SK-MEL-5 (cell line): ENCODE data around the gene TEX9. TPM values are rescaled to one million over a fixed set of nuclear protein-coding genes. Genes with fewer than 3 reads are reported as not detected.

Source experiments
- DNase-seq: peaks from one replicate; pipeline ENCODE4 v3.0.0-alpha.2; 2016; ENCODE audit warnings: low read depth, low spot score
- in situ Hi-C: cut with HindIII; loops from 2 replicates; pipeline ENCODE4 v1.10.0; 2016; ENCODE audit warnings: low sequenced_read_pairs, high pct_unique_total_duplicates, low pct_unique_long_range_greater_than_20kb
- total RNA-seq: library from RNA; depleted of rRNA; stranded (reverse); fragments of >200 nt; shearing (Covaris generic); gene quantifications from 2 replicates; pipeline ENCODE4 v1.2.3, GENCODE V29; 2014; rRNA removed

Gene TEX9
- total RNA-seq, 1 experiment from 2014 or later: 8.2 TPM

GRCh38 chr15:56471440-56472069 lies 106.3 kb downstream of the TEX9 start:
- no peak for DNase-seq
- in situ Hi-C loops: no loop called here

- DNase-seq: no peak
- in situ Hi-C loops: no loop called here
Measured at GRCh38 chr15:56472278-56472677, 107.1 kb downstream of the TEX9 start.

- no peak for DNase-seq
- in situ Hi-C loops: no loop called here
Measured at GRCh38 chr15:56473017-56473416, 107.8 kb downstream of the TEX9 start.

GRCh38 chr15:56475351-56475750 lies 110.1 kb downstream of the TEX9 start:
- peak; percentile 22 for DNase-seq
- in situ Hi-C loops: loop anchor here (25.0 kb wide), 1 partner anchor 387 kb away; no protein-coding TSS in a partner anchor

Other genes starting within 250 kb of the TEX9 start
- 5.0 and 5.1 TPM in 2 replicates for gene RFX7, start 121.5 kb upstream of the TEX9 start, total RNA-seq
- 1.9 and 2.8 TPM in 2 replicates for gene MNS1, start 99.7 kb downstream of the TEX9 start, total RNA-seq